IPS DF 19.7 (cell line): ENCODE measurements around the gene ZIC1.

ENCODE experiments used
- DNase-seq: peaks from one replicate; pipeline ENCODE4 v3.0.0-alpha.2; 2013; ENCODE audit warnings: low read depth, low spot score

Gene ZIC1

GRCh38 chr3:147410116-147410525 lies 956 bp downstream of the ZIC1 start:
- no peak for DNase-seq

- DNase-seq, result no peak
These were observed 1.5 kb downstream of the ZIC1 start for GRCh38 chr3:147410526-147411237.

- DNase-seq, result no peak
These were observed 2.2 kb downstream of the ZIC1 start for GRCh38 chr3:147411238-147411814.

- DNase-seq, result no peak
These were observed 2.7 kb downstream of the ZIC1 start for GRCh38 chr3:147411815-147412241.

DNA sequence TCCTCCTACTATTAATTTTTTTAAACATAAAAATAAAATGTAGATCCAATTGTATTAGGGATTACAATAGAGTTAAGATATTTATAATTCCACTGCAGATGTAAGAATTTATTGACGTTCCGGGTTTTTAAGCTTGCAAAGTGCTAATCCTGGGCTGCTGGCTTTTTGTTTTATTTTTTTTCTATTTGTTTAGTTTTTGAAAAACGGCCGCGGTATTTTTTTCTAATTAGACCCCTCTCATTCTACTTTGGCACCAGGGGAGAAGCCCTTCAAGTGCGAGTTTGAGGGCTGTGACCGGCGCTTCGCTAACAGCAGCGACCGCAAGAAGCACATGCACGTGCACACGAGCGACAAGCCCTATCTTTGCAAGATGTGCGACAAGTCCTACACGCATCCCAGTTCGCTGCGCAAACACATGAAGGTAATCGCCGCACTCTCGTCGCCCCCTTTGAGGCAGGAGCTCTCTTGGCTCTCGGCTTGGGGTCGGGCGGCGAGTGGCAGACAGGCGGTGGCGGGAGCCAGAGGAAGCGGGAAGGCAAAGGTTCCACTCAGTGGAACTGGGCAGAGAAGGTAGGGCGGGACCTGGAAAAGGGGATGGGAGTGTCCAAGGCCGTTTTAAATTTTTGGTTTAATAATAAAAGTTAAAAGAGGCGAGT lies 3.2 kb downstream of the ZIC1 start:
- no peak for DNase-seq

DNA sequence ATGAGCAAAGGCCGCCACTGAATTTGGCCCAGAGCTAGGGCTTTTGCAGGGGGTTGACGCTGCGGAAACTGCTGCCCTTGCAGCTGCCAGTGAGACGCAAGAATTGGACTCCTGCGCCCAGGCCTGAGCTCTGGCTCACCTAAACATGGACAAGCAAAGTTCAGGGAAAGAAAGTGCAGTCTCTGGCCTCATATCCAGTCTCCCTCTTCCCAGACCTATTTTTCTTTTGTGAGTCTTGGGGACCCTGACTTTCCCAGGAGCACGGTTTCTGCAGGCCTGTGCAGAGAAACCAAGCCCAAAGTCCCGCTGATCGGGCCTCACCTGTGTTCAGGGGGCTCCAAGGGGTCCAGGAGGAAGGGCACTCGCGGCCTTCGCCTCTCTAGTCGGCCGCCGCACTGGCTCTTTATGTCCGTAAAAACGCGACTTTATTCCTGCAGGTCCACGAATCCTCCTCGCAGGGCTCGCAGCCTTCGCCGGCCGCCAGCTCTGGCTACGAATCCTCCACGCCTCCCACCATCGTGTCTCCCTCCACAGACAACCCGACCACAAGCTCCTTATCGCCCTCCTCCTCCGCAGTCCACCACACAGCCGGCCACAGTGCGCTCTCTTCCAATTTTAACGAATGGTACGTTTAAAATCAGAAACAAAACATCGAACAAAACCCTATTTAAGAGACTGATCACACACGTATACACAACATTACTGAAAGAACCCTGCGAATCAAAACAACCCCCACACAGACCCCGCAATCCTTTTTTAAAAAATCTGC lies 3.9 kb downstream of the ZIC1 start:
- DNase-seq, result no peak

GRCh38 chr3:147413686-147414389 lies 4.7 kb downstream of the ZIC1 start:
- no peak for DNase-seq

GRCh38 chr3:147414390-147415138 lies 5.4 kb downstream of the ZIC1 start:
- DNase-seq, result no peak

- no peak for DNase-seq
These were observed 6.1 kb downstream of the ZIC1 start for GRCh38 chr3:147415286-147415685.

- no peak for DNase-seq
These were observed 6.7 kb downstream of the ZIC1 start for GRCh38 chr3:147415874-147416273.

- no peak for DNase-seq
These were observed 7.8 kb downstream of the ZIC1 start for GRCh38 chr3:147416931-147417330.

DNA sequence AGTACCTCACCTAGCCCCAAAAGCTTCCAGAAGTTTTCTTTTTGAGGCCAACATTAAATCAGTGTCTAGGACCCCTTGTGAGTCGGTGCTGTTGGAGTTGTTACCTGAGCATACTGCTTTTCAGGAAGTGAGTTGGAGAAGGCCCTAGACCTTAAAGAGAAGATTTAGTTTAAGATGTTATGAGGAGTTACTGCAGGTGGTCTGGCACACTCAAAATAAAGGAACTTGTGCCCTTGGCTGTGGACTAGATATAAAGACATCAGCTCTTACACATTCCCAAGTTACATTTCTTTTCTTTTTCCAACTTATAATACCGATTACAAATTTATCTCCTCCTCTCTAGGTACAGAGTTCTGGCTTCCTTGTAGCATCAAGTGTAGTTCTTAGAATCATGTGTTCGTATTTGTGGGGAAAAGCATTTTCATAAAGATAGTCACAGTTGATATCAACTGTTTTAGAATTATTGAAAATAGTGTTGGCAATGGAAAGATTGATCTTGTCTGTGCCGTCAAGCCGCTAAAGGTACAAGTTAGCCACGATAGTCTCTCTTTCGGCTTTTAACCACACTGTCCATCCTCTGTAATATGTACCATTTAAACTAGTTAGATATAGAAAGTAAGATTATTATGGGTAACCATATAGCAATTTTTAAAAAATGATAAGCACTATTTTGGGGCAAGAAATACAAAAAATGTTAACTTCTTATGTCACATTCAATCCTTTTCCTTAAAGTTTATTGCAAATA lies 8.6 kb downstream of the ZIC1 start:
- no peak for DNase-seq

- DNase-seq, result no peak
These were observed 9.2 kb downstream of the ZIC1 start for GRCh38 chr3:147418371-147418781.

DNA sequence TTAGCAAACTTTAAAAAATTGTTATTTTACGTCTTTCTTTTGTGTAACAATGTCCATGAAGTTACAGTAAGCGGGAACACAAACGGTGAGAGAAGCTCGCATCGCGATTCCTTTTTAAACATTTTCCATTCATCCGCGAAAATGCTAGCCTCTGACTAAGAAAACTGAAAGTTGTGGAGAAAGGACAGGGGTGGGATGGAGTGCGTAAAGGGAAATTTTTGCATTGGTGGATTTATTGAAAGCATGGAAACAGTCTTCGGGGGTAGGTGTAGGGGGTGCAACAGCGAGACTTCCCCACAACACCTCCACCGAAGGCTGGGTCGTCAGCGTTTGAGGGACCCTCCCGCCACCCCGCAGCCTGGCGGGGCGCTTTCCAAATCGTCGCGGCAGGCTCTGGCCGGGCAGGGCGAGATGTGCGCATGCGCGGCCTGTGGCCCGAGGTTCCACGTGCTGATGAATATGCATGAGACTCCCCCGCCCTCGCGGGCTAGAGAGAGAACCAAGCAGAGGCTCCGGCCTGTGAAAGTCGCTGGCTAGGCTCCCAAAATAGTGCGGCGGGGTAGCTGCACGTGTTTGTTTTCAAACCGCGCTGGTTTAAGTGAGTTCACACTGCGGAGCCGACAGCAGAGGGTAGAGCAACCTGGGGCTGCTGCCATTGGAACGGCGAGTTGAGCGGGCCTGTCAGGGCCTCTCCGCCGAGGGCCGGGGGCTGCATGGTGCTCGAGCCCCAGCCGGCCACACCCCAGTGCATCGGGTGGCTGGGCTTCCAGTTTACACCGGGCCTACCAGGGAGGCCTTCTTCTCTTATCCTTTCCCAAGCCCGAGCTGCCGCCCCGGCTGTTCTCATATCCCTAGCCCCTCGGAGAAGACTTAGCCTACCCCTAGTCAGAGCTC lies 9.9 kb downstream of the ZIC1 start:
- no peak for DNase-seq

DNA sequence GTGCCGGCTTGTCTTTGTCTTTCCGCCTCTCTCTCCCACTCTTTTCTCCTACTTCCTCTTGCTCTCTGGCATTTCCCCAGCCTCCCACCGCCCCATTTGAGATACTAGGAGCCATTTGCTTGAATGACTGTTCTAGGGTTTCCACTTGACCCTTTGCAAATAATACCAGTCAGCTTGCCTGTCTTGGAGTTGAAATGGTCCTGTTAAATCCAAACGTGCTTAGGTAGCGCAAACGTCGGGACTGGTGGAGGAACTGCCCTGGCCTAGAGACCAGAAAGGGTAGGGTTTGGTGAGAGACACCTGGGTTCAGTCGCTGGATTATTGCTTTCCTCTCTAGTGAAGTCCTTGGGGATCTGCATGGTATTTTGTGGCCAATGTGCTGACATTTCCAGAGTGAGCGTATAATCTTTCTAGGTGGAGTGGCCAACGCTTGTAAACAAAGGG lies 10.6 kb downstream of the ZIC1 start:
- DNase-seq, result no peak

- no peak for DNase-seq
These were observed 11.4 kb downstream of the ZIC1 start for GRCh38 chr3:147420353-147421183.

DNA sequence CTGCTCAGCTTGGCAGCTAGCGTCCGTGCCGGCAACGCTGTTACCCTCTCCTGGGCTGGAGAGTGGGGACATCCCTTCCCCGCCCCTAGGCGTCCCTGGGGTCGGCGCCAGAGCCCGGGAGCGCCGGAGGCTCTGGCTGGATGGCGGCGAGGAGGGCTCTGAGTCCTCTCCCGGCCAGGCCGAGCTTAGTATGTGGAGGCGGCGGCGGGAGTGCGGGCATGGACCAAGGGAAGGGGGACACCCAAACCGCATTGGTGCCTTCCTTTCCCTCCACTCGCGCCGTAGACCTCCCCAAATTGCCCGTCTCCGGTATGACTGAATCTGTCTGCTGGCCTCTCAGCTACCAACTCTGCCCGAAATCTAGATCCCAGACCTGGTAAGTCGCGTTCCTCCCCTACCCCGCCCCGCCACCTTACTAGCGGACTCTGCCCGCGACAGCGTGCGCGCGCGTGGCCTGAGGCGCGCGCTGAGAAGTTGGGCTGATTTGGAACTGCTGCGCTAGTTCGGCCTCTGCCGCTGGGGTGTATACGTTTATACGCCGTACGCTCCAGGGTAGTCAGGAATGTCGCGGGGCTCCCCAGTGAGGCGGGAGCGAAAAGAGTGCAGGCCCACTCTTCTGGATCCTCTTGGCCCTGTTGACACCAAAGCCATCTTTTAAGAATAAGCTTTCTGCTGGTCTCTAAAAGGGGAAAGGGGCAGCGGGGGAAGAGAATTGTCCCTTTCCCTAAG lies 12.2 kb downstream of the ZIC1 start:
- no peak for DNase-seq

DNA sequence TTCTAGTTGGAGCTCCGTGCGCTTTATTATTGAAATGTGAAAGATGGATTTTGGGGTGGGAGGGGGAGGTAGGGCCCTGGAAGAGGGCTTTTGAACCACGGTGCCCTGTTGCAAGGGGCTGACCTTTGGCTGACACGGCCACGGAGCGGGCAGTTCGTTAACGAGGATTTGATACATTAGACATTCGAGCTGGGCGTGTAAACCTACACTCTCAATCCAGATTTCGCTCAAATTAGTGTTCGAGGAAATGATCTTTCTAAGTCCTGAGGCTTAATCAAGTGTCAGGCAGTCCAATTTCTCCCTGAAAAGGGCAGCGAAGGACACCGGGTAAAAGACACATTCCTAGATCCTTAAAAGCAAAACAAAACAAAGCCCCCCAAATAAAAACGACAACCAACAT lies 13.0 kb downstream of the ZIC1 start:
- DNase-seq, result no peak
